Cortex of kidney (tissue), 1 donor: ENCODE data around the gene ADSS2.
"Not testable (repeated sequence)": the region's sequence is repeated elsewhere in the genome, so short reads cannot be mapped to it uniquely, and the experiment has no call there.

Experiments
- DNase-seq: peaks from one replicate; lab custom pipeline; 2025; lab: John Stamatoyannopoulos, UW

Gene ADSS2

GRCh38 chr1:244451539-244451950, at the start of gene ADSS2:
TSS of gene ADSS2 (minus strand) at chr1:244451909. CDS start at chr1:244451817, 92 bp downstream.
- no peak for DNase-seq

GRCh38 chr1:244500515-244500914, 48.8 kb upstream of the ADSS2 start:
- DNase-seq: not testable (repeated sequence)

GRCh38 chr1:244499484-244499883, 47.8 kb upstream of the ADSS2 start:
- DNase-seq: not testable (repeated sequence)

GRCh38 chr1:244497805-244498204, 46.1 kb upstream of the ADSS2 start:
- no peak for DNase-seq

- DNase-seq: no peak
Observed at GRCh38 chr1:244496186-244496585, 44.5 kb upstream of the ADSS2 start.

DNA sequence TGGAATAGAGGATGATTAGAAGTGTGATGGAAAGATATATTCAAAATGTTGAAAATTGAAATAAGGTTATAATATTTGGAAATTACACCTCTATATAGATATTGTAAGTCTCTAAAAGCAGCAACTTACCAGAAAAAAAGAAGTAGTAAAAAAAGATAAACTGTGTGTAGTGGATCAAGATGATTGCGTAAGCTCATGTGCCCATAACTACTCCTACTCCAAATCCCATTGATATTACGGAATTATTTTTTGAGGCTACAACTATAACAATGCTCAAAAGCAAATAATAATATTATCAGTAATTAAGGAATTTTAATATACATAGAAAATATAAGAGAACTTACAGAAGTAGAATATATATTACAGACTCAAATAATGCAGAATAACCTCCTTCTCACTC, 42.9 kb upstream of the ADSS2 start:
- no peak for DNase-seq

DNA sequence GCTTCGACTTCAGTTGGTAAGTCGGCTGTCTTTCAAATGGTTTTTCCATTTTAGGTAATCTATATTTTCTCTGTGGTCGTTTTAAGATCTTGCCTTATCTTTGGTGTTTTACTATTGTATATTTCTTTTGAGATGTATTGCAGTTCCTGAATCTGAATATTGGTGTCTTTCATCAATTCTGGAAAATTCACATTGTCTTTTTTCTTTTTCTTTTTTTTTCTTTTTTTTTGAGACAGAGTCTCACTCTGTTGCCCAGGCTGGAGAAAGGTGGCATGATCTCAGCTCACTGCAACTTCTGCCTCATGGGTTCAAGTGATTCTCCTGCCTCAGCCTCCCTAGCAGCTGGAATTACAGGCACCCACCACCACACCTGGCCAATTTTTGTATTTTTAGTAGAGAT, 33.3 kb upstream of the ADSS2 start:
- not testable (repeated sequence) for DNase-seq

- DNase-seq: no peak
Observed at GRCh38 chr1:244473059-244473605, 21.4 kb upstream of the ADSS2 start.

GRCh38 chr1:244466724-244467123, 15.0 kb upstream of the ADSS2 start:
- no peak for DNase-seq

DNA sequence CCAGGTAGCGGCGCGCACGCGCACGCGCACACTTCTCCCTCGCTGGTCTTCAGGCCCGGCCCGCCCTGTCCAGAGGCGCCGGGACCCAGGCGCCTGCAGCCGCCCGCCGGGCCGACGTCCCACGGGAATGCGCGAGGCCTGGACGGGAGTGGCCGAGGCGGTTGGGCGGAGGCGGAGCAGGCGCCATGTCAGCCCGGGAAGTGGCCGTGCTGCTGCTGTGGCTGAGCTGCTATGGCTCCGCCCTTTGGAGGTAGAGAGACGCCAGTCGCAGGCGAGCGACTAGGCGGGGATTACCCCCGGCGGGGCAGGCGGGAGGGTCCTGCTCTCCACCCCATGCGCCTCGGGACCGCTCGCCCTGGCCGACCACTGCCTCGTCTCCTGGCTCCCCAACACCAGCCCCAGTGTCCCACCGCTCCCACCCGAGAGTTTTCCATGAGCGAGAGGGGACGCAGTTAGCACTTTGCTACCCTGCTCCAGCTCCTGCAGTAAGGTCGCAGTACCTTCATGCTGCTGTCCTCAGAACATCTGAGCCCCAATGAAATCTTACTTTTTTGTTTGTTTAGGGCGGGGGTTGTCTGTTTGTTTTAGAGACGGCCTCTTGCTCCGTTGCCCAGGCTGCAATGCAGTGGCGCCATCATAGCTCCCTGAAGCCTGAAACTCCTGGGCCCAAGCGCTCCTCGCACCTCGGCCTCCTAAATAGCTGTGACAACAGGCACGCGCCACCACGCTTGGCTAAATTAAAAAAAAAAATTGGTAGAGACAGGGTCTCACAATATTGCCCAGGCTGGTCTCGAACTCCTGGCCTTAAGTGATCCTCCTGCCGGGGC, 9.7 kb upstream of the ADSS2 start, which contains the start of gene CATSPERE:
CATSPERE (plus strand) TSS at position 29 of the 827 bp plus-strand sequence; CDS start at position 186, 157 bp downstream.
- peak; percentile 30 for DNase-seq

DNA sequence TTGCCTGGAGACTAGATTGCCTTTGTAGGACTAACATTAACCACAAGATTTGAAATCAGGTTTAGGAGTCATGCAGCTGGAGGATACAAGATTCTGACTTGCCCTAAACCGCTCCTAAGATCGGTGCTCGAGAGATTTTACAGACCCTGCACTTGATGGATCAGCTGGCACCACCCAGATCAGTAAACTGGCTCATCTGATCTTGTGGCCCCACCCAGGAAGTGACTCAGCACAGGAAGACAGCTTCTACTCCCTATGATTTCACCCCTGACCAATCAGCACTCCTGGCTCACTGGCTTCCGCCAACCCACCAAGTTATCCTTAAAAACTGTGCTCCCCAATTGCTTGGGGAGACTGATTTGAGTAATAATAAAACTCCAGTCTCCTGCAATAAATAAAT, 8.5 kb upstream of the ADSS2 start:
- no peak for DNase-seq

DNA sequence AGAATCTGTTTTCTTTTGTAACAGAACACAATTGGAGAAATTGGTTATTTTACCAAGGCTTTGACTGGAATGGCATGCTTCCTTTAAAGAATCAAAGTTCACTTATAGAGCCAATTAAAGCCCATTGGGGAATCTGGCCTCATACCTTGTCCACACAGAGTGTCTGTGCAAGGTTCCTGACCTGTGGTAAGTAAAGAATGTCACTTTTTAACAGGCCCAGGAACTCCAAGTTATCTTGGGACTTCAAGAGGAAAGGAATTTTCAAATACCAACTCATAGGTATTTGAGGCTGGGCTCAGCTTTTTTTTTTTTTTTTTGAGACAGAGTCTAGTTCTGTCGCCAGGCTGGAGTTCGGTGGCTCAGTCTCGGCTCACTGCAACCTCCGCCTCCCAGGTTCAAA, 7.1 kb upstream of the ADSS2 start:
- DNase-seq: no peak

DNA sequence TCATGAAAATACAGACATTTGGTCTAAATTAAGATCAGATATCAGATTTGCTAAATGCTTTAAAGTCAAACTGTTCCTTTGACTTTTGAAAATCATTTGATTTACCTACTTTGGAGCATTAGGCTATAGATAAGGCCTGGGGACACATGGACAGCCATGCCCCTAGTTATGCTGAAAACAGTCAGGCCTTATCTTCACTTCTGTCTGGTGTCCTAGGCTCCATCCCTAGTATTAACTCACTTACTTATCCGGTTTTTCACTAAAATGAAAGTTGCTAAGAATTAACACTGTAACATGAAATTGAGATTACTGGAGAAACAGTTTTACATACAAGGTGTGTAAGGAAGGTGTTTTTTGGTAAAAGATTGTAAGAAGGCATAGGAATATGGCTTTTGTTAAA, 4.9 kb upstream of the ADSS2 start:
- no peak for DNase-seq

GRCh38 chr1:244454412-244454811, 2.7 kb upstream of the ADSS2 start:
- DNase-seq: no peak

GRCh38 chr1:244451951-244452795, 464 bp upstream of the ADSS2 start:
- DNase-seq: peak; percentile 61

- DNase-seq: no peak
Observed at GRCh38 chr1:244450597-244451538, 841 bp downstream of the ADSS2 start.

DNA sequence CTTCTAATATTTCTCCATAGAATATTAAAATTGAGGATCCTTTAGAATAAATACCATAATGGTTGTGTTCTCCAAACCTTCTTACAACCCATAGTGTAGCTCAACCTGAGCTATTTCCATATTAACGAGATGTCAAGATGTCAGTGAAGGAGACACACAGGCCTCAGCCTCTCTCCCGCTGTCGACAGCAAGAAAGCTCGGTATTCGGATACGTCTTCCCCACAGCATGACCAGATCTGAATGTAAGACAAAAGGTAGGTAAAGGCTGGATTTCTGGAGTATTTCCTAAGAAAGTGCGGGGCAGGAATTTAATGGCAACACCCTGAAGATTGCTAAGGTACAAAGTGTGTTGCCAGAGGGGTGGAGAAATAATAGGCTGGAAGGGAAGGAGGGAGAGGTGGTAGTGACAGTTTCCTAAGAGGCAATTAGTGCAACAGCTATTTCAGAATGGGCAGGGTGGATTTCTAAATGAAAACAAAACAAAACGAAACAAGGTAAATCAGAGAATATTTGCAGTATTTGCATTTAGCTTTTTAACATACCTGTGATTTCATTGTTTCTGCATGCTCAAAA, 1.7 kb downstream of the ADSS2 start:
- DNase-seq: no peak

DNA sequence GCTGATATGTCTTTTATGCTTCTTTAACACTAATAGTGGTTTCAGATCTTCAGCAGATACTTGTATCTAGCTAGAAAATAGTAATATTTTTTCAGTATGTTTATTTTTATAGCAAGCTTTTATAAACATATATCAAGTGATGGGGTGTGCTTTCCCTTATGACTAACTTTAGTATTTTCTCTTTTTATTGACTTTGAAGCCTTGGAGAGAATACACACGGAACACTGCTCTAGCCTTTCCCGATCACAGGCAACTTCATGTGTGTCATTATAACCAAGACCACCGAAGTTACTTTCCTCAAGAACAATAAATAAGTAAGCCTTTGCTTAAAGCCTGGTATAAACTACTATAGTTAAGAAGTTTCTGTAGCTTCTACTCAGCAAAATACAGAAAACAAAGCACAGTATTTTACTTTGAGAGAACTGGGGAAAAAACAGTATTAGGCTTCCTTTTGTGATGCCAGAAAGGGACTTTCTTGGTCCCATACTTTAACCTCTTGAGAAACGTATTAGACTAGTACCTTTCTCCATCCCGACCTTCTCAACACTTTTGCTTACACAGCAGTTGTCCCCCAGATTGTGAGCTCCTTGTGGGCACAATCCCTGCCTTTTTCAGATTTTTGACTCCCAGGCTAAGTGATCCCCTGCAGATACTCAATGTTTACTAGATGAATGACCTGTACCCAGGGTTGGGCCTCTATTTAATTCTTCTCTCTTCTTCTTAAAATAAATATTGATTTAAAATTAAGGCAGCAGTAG, 3.3 kb downstream of the ADSS2 start:
- no peak for DNase-seq

DNA sequence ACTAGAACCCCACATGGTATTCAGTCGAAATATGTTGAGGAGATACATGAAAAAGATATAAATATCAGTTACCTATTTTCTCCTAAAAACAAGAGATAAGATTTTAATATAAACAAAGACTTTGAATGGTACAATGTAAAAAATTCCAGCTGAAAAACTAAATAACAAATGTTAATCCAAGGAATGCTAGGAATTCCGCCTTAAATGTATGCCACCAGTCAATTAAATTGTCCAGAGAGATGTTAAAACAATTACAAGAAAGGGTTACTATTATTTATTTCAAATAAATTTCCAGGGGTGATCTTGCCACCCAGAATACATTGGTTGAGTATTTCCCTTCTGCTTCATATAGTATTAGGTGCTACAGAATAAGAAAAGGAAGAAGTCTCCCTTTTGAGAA, 4.2 kb downstream of the ADSS2 start:
- DNase-seq: no peak

DNA sequence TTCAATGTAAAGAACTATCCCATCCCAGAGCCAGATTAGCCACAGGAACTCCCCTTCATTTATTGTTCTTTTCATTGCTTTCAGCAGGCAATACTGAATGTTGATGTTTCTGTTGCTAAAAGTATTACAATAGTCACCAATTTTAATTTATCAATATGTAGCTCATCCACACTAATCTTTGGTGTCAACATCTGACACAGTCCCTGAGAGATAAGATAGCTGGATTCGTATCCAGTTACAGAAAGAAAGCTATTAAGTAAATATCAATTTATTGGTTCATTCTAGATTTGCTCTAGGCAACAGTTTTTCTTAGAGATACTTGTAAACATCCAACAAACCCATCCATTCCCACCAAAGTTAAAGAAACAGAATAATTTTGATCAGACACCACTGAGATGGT, 4.7 kb downstream of the ADSS2 start:
- no peak for DNase-seq
